T-helper 1 cell treated with Interleukin-12 subunit alpha and Interleukin-12 subunit beta and Interleukin-4 antibody, amounts not matched to agents 30 ng/mL and 1 ng/mL, for 36 hours (primary cell): Measurements from ENCODE around the gene PRSS16. TPM values are rescaled to one million over a fixed set of nuclear protein-coding genes. Genes with fewer than 3 reads are reported as not detected.

Experiments
- total RNA-seq: library from RNA; stranded (reverse); gene quantifications from 2 replicates; pipeline ENCODE4 v1.2.3, GENCODE V29; 2022

The PRSS16 gene
- total RNA-seq, 1 donor from 2014 or later = 0.25 TPM

Other genes with a start within 250 kb of the PRSS16 start
- gene POM121L2, start 64.6 kb downstream of the PRSS16 start, total RNA-seq = not detected in 2 replicates
- 0.54 and 0.76 TPM in 2 replicates for gene ZNF391, start 141.1 kb downstream of the PRSS16 start, total RNA-seq
- 11.3 and 11.4 TPM in 2 replicates for gene ZNF184, start 225.4 kb downstream of the PRSS16 start, total RNA-seq